Measurements from ENCODE around the gene JADE1. TPM values are rescaled to one million over a fixed set of nuclear protein-coding genes. Genes with fewer than 3 reads are reported as not detected.
A peak's percentile ranks its signal among the peaks of the same experiment; 100 is the strongest.

The JADE1 gene
- total and polyA plus RNA-seq, 2 experiments from 2014 or later = 32.1 to 37.6 TPM

GRCh38 chr4:128866269-128866668 is 56.8 kb downstream of the JADE1 start:
- WGBS, 2 experiments (ENCODE audit: low coverage in 1 of 2, low lambda C conversion rate in 2 of 2, missing lambda C conversion rate in 2 of 2) = 100% methylated on average over 2 of the region's 2 CpGs

GRCh38 chr4:128866691-128867090 is 57.2 kb downstream of the JADE1 start:
- Histone ChIP-seq H2AFZ (no peak overlapping the region), H3K4me3 (no peak overlapping the region), H3K36me3 (ENCODE audit: low read depth) (peaks cover 63% of the 10 kb centered on the region), H3K4me1 (ENCODE audit: insufficient read depth) (peaks cover 9% of the 10 kb centered on the region), H3K9me2 (ENCODE audit: insufficient read depth) (no peaks in the 10 kb centered on the region), H4K20me1 (ENCODE audit: insufficient read depth) (no peaks in the 10 kb centered on the region; the same call in 1 of the 2 replicates), H3K79me2 (ENCODE audit: insufficient read depth) (peaks cover 45% of the 10 kb centered on the region), H3F3A (ENCODE audit: insufficient read depth) (peaks cover 39% of the 10 kb centered on the region), H3K9ac (no peak overlapping the region), H3K27ac (no peak overlapping the region), H3K4me2 (ENCODE audit: unreplicated experiment) (no peak overlapping the region), H3K9me3 (ENCODE audit: low read depth) (no peaks in the 10 kb centered on the region), H3K27me3 (replicated peaks; ENCODE audit: insufficient read depth) (no peaks in the 10 kb centered on the region)
- in situ Hi-C loops (cut with MboI) = loop anchor here (10.0 kb wide), 2 partner anchors 412 to 682 kb away; no protein-coding TSS in a partner anchor
- DNase-seq = no peak
- TF ChIP-seq EZH2 (IDR thresholded peaks at IDR 0.05; ENCODE audit: insufficient read depth, poor library complexity, severe bottlenecking) (no peak), EZH2phosphoT487 (IDR thresholded peaks at IDR 0.05; ENCODE audit: insufficient read depth, low read depth) (no peak)
- 46 to 64% methylated on average over 1 of the region's 1 CpG for WGBS, 2 experiments (ENCODE audit: low coverage in 1 of 2, low lambda C conversion rate in 2 of 2, missing lambda C conversion rate in 2 of 2)

More at GRCh38 chr4:128866269-128866668, 56.8 kb downstream of the JADE1 start:
- Histone ChIP-seq H3K4me2 (ENCODE audit: unreplicated experiment) (no peak overlapping the region), H3K79me2 (ENCODE audit: insufficient read depth) (peaks cover 49% of the 10 kb centered on the region), H3K27ac (no peak overlapping the region), H3K9me2 (ENCODE audit: insufficient read depth) (no peaks in the 10 kb centered on the region), H3K4me3 (no peak overlapping the region), H3K4me1 (ENCODE audit: insufficient read depth) (0 out of 2 replicates have a peak, but pooled peaks cover 8% of the 10 kb centered on the region), H3K9me3 (ENCODE audit: low read depth) (no peaks in the 10 kb centered on the region), H3K9ac (no peak overlapping the region), H3F3A (ENCODE audit: insufficient read depth) (peaks cover 37% of the 10 kb centered on the region), H3K27me3 (replicated peaks; ENCODE audit: insufficient read depth) (no peaks in the 10 kb centered on the region), H3K36me3 (ENCODE audit: low read depth) (peaks cover 63% of the 10 kb centered on the region), H4K20me1 (ENCODE audit: insufficient read depth) (no peaks in the 10 kb centered on the region; the same call in 1 of the 2 replicates), H2AFZ (no peak overlapping the region)
- TF ChIP-seq EZH2 (IDR thresholded peaks at IDR 0.05; ENCODE audit: insufficient read depth, poor library complexity, severe bottlenecking) (no peak), EZH2phosphoT487 (IDR thresholded peaks at IDR 0.05; ENCODE audit: insufficient read depth, low read depth) (no peak)
- in situ Hi-C loops (cut with MboI) = loop anchor here (10.0 kb wide), 2 partner anchors 411 to 681 kb away; no protein-coding TSS in a partner anchor
- no peak for DNase-seq

GRCh38 chr4:128868758-128869157 is 59.3 kb downstream of the JADE1 start:
- Histone ChIP-seq H3K79me2 (ENCODE audit: insufficient read depth) (peaks cover 37% of the 10 kb centered on the region), H3K36me3 (ENCODE audit: low read depth) (peaks cover 65% of the 10 kb centered on the region), H3K27ac (no peak overlapping the region), H3K9ac (no peak overlapping the region), H3K9me2 (ENCODE audit: insufficient read depth) (no peaks in the 10 kb centered on the region), H4K20me1 (ENCODE audit: insufficient read depth) (no peaks in the 10 kb centered on the region; the same call in 1 of the 2 replicates), H3K27me3 (replicated peaks; ENCODE audit: insufficient read depth) (no peaks in the 10 kb centered on the region), H3F3A (ENCODE audit: insufficient read depth) (peaks cover 52% of the 10 kb centered on the region), H3K4me2 (ENCODE audit: unreplicated experiment) (no peak overlapping the region), H3K4me3 (no peak overlapping the region), H3K9me3 (ENCODE audit: low read depth) (no peaks in the 10 kb centered on the region), H3K4me1 (ENCODE audit: insufficient read depth) (peaks cover 20% of the 10 kb centered on the region), H2AFZ (no peak overlapping the region)
- TF ChIP-seq EZH2 (IDR thresholded peaks at IDR 0.05; ENCODE audit: insufficient read depth, poor library complexity, severe bottlenecking) (no peak), EZH2phosphoT487 (IDR thresholded peaks at IDR 0.05; ENCODE audit: insufficient read depth, low read depth) (no peak)
- in situ Hi-C loops (cut with MboI) = loop anchor here (10.0 kb wide), 2 partner anchors 414 to 684 kb away; no protein-coding TSS in a partner anchor
- 58 to 78% methylated on average over 3 of the region's 3 CpGs for WGBS, 2 experiments (ENCODE audit: low coverage in 1 of 2, low lambda C conversion rate in 2 of 2, missing lambda C conversion rate in 2 of 2)
- DNase-seq = peak; percentile 57

GRCh38 chr4:128869776-128870509 is 60.4 kb downstream of the JADE1 start:
- in situ Hi-C loops (cut with MboI) = loop anchor here (10.0 kb wide), 2 partner anchors 415 to 685 kb away; no protein-coding TSS in a partner anchor
- 83 to 93% methylated on average over 2 of the region's 2 CpGs for WGBS, 2 experiments (ENCODE audit: low coverage in 1 of 2, low lambda C conversion rate in 2 of 2, missing lambda C conversion rate in 2 of 2)
- H3K9ac ChIP-seq = no peak overlapping the region

More at GRCh38 chr4:128869776-128870509, 60.4 kb downstream of the JADE1 start:
- Histone ChIP-seq H3K27ac (no peak overlapping the region), H3K4me1 (ENCODE audit: insufficient read depth) (peaks cover 20% of the 10 kb centered on the region), H3K4me2 (ENCODE audit: unreplicated experiment) (no peak overlapping the region), H3K79me2 (ENCODE audit: insufficient read depth) (0 out of 2 replicates have a peak, but pooled peaks cover 26% of the 10 kb centered on the region), H3K27me3 (replicated peaks; ENCODE audit: insufficient read depth) (no peaks in the 10 kb centered on the region), H3F3A (ENCODE audit: insufficient read depth) (peaks cover 52% of the 10 kb centered on the region), H3K4me3 (no peak overlapping the region), H2AFZ (no peak overlapping the region), H3K9me2 (ENCODE audit: insufficient read depth) (no peaks in the 10 kb centered on the region), H3K9me3 (ENCODE audit: low read depth) (no peaks in the 10 kb centered on the region), H4K20me1 (ENCODE audit: insufficient read depth) (no peaks in the 10 kb centered on the region), H3K36me3 (ENCODE audit: low read depth) (peaks cover 65% of the 10 kb centered on the region)
- DNase-seq = no peak
- TF ChIP-seq EZH2phosphoT487 (IDR thresholded peaks at IDR 0.05; ENCODE audit: insufficient read depth, low read depth) = no peak
- no peak for TF ChIP-seq EZH2 (IDR thresholded peaks at IDR 0.05; ENCODE audit: insufficient read depth, poor library complexity, severe bottlenecking)
